HEK293T (cell line): ENCODE results near the gene CEP350.

Experiments
- CTBP1 ChIP-seq: fragments of 450-650 bp; IDR thresholded peaks from 2 replicates; pipeline ENCODE4 v1.6.1; 2016; ENCODE audit warnings: borderline replicate concordance
- FOXA1 ChIP-seq: fragments of 450-650 bp; IDR thresholded peaks from 2 replicates; pipeline ENCODE4 v1.6.1; 2016; ENCODE audit warnings: mild to moderate bottlenecking
- NFRKB ChIP-seq: fragments of 450-650 bp; IDR thresholded peaks from 2 replicates; pipeline ENCODE4 v1.6.1; 2016; ENCODE audit warnings: mild to moderate bottlenecking, moderate library complexity
- SP1 ChIP-seq: fragments of 450-650 bp; IDR thresholded peaks from 2 replicates; pipeline ENCODE4 v1.6.1; 2017

- no peak for TF ChIP-seq FOXA1
- TF ChIP-seq SP1: no peak
- TF ChIP-seq NFRKB: no peak
- TF ChIP-seq CTBP1: no peak
These were observed 92.1 kb downstream of the CEP350 start for GRCh38 chr1:180046674-180047073.
